HG03520 (cell line): ENCODE results near the gene DGAT2.
"Not testable (repeated sequence)": the region's sequence is repeated elsewhere in the genome, so short reads cannot be mapped to it uniquely, and the experiment has no call there.

ENCODE experiments used
- ATAC-seq: cut with Tn5 transposase; IDR thresholded peaks from one replicate; pipeline ENCODE4 v1.9.1; 2021; ENCODE audit warnings: mild to moderate bottlenecking, moderate library complexity; ENCODE audit not compliant: unreplicated experiment

Gene DGAT2

DNA sequence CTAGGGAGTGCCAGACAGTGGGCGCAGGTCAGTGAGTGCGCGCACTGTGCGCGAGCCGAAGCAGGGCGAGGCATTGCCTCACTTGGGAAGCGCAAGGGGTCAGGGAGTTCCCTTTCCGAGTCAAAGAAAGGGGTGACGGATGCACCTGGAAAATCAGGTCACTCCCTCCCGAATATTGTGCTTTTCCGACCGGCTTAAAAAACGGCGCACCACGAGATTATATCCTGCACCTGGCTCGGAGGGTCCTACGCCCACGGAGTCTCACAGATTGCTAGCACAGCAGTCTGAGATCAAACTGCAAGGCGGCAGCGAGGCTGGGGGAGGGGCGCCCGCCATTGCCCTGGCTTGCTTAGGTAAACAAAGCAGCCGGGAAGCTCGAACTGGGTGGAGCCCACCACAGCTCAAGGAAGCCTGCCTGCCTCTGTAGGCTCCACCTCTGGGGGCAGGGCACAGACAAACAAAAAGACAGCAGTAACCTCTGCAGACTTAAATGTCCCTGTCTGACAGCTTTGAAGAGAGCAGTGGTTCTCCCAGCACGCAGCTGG, 19.8 kb upstream of the DGAT2 start:
- not testable (repeated sequence) for ATAC-seq

DNA sequence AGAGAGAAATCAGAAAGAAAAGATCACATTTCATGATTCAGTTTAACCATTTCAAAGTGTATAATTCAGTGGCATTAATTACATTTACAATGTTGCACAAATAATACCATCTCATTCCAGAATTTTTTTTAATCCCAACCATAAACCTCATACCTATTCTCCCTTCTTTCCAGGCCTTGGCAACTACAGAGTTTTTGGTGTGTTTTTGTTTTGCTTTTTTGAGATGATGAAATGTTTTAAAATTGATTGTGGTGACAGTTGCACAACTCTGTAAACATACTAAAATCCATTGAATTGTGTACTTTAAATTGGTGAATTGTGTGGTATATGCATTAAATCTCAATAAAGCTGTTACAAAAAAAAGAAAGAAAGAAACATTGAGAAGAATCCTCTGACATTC, 13.6 kb upstream of the DGAT2 start:
- ATAC-seq: not testable (repeated sequence)

DNA sequence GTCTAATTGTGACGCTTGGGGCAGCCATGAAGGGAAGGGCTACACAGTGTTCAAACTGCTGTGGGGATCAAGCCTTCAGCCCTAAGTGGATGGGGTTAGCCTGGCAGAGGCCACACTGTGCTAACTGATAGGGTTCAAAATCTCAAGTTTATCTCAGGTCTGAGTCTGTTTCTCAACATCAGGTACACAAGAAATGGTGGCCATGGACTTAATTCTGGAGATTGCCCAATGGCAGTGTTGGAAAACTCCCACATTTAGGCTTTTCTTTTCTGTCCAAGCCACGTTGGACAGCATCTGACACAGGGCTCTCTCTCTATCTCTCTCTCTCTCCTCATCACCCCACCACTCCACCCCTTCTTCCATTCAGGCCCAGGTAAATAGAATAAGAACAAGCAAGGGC, 10.9 kb upstream of the DGAT2 start:
- ATAC-seq: no peak

GRCh38 chr11:75759832-75760231, 8.7 kb upstream of the DGAT2 start:
- no peak for ATAC-seq

DNA sequence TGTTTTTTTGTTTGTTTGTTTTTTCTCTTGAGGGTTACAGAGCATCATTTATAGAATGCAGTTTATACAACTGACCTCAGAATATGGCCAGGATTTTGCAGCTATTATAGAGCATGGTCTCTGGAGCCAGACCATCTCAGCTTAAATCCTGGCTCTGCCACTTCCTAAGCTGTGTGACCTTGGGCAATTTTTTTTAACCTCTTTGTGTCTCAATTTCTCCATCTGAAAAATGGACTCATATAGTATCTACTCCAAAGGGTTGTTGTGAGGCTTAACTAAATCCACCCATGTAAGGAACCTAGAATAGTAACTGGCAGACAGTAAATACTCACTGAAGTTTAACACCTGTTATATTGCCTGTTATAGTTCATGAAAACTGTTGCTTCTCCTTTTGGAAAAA, 8.3 kb upstream of the DGAT2 start:
- no peak for ATAC-seq

DNA sequence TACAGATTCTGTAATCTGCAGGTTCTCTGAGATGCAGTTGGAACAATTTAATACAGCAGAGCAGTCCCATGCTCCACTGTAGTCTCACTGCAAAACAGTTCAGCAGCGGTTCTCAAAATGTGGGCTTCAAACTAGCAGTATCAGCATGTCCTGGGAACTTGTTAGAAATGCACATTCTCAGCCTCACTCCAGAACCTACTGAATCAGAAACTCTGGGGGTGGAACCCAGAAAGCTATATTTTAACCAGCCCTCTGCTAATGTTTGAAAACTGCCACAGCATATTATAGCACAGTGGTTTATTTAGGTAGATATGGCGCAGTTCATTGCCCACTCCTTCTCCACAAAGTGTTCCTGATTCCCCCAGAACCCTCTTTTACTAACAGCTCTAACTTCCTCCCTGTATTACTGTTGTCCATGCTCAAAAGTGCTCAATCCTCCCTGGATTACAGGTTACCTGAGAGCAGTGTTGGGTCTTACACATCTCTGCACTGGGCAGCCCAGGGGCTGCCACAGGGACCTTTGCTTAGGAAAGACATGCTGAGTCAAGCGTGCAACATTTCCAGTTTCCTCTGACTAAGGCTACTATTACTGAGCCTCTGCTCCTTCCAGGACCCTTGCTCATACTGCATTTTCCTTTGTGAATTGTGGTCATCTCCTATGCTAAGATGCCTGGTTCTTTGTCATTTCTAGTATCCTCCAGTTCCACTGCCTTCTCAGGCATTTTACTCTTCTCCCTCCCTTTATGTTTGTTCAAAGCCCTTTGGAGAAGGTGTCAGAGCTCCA, 7.7 kb upstream of the DGAT2 start:
- no peak for ATAC-seq

- no peak for ATAC-seq
These were observed 6.4 kb upstream of the DGAT2 start for GRCh38 chr11:75762158-75762557.

DNA sequence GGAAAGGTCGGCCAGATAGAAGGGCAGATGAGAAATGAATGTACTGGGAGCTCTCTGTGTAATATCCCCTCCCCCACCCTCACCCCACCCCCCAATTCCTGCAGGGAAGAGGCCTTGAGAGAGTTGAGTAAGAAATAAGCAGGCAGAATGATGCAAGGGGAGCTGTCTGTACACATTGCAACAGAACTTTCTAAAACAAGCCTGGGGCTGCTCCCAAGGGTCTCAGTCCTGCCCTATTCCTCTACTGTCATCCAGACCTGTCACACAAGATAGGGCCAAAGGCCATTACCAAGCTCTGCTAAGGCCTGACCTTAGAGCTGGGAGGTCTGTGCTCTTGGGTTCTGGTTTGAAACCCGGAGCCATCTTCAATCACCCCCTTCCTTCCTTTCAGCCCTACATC, 5.7 kb upstream of the DGAT2 start:
- ATAC-seq: no peak

- ATAC-seq: no peak
These were observed 4.7 kb upstream of the DGAT2 start for GRCh38 chr11:75763846-75764245.

DNA sequence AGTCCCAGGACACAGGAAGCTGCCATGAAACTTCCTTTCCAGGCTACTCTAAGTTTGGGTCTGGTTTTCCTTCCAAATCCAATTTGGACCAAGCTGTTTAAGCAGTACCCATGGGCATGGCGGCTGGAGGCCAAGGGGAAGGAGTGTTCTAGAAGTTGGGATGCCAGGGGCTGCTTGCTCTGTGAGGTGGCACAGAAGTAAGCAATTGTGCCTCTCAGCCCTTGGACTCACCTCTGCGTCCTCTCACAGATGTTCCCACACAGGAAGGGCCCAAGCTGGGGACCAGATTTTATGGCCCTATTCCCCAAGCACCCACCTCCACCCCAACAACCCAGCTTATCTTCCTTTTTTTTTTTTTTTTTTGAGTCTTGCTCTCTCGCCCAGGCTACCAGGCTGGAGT, 3.5 kb upstream of the DGAT2 start:
- ATAC-seq: no peak

- ATAC-seq: no peak
These were observed 1.9 kb upstream of the DGAT2 start for GRCh38 chr11:75766443-75767227.

GRCh38 chr11:75767228-75767572, 1.4 kb upstream of the DGAT2 start:
- ATAC-seq: no peak

DNA sequence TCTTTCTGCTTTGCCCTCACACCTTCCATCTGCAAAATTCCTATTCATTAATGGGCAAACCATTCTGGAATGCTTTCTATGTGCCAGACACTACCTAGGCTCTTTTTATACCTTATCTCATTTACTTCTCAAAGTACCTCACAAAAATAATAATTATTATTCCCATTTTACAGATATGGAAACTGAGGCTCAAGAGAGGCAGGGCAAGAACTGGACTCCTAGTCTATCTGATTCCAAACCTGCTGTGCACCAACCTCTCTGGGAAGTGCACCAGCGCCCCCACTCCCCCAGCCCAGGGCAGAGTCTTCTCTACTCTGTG, 826 bp upstream of the DGAT2 start:
- no peak for ATAC-seq

GRCh38 chr11:75768909-75769771, 562 bp downstream of the DGAT2 start:
- peak; percentile 4 for ATAC-seq

GRCh38 chr11:75770102-75770501, 1.5 kb downstream of the DGAT2 start:
- ATAC-seq: no peak

DNA sequence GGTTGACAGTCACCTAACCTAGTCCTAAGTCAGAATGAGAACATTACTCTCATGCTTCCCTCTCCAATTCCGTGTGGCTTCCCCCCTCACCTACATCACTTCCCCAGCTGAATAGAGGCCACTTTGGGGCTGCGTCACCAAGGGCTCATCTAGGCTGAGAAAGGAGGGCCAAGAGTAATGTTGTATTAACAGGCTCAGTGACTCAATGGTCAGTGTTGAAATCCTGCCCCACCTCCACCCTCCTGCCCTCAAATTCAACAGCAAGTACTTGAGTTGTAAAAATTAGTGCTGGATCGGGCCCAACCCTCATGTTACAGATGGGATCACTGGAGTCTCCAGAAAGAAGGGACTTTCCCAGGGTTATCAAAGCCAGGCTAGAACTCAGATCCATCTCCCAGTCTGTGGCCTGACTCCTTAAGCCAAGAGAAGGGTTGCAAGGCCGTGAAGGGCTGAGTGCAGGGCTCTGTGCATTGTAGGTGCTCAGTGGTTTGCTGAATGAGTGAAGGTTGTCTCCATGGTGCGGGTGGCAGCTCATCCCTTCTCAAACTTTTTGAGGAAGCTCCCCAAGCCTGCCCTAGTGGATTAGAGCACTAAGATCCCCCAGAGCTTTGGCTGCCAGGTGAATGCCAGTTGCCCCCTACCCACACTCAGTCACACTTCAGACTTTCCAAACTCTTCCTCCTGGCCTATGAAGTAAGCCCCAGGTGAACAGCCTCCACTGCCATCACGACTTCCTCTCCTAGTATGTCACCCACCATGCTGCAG, 3.2 kb downstream of the DGAT2 start:
- ATAC-seq: no peak

DNA sequence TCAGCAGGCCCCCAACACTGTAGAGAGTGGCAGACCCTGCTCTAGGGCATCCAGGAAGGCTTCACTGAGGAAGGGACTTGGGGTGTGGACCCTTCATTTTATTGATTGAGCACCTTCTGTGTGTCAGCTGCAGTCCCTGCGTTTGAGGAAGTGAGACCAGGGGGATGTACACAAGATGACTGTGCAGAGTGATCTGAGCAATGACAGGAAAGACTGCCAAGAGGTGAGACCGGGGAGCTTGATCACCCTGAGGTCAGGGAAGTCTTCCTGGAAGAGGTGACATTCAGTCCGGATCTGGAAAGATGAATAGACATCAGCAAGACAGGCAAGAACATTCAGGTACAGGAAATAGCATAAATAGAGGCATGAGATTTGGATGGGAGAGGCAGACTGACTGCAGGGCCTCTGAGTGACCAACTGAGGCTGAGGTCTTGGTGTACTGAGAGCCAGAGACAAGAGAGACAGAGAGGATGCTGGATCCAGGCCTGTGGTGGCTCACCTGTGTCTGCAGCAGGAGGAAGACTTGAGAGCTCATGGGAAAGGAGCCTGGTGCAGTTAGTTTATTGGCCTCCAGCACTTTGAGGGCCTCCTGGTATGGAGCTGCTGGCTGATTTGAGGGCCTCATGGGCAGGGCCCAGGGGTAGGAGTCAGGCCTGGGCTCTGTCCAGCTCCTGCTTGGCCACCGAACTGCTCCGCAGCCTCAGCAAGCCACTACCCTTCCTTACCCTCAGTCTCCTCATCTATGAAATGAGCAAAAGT, 5.2 kb downstream of the DGAT2 start:
- peak; percentile 75 for ATAC-seq

DNA sequence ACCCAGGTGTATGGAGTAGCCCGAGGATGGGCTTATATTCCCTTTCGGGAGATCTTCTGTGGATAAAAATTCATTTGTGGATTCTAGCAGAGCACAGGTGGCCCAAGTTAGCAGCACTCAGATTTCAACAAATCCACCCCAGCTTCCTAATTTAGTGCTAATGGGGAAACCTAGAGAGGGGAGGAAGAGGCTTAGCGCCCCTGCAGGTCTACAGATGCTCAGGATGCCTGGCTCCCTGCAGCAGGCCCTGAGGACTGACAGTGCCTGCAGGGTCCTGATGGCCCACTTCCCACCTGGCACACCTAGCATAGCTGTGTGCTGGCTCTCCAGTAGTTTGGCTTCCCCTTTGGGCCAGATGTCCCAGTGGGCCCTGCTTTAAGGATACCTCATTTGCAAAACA, 6.5 kb downstream of the DGAT2 start:
- ATAC-seq: no peak

- ATAC-seq: no peak
These were observed 8.0 kb downstream of the DGAT2 start for GRCh38 chr11:75776546-75776945.
